ENCODE data around the gene VPS13D.

GRCh38 chr1:12460121-12460520, 230.3 kb downstream of the VPS13D start:
- TF ChIP-seq CTCF (IDR thresholded peaks at IDR 0.05; ENCODE audit: low read length) (no peak), EZH2 (optimal IDR thresholded peaks at IDR 0.05; ENCODE audit: low read depth, low read length) (no peak)
